Activated T-cell treated with anti-CD3 and anti-CD28 coated beads for 1 hour (primary cell): ENCODE results near the gene IL1F10.

Experiments used
- DNase-seq: peaks from one replicate; pipeline ENCODE4 v3.0.0-alpha.2; 2020; ENCODE audit warnings: low read depth

The IL1F10 gene

GRCh38 chr2:113112871-113113270, 45.1 kb downstream of the IL1F10 start:
- DNase-seq, result no peak

- DNase-seq, result no peak
These were observed 46.0 kb downstream of the IL1F10 start for GRCh38 chr2:113113807-113114206.

- DNase-seq, result no peak
These were observed 46.6 kb downstream of the IL1F10 start for GRCh38 chr2:113114224-113114945.

GRCh38 chr2:113114996-113115395, 47.2 kb downstream of the IL1F10 start:
- DNase-seq, result no peak

- DNase-seq, result no peak
These were observed 48.6 kb downstream of the IL1F10 start for GRCh38 chr2:113116100-113116958.

- DNase-seq, result no peak
These were observed 49.9 kb downstream of the IL1F10 start for GRCh38 chr2:113117541-113118262.

GRCh38 chr2:113118263-113118657, 50.5 kb downstream of the IL1F10 start:
- DNase-seq, result no peak

- DNase-seq, result no peak
These were observed 51.3 kb downstream of the IL1F10 start for GRCh38 chr2:113119111-113119510.

- no peak for DNase-seq
These were observed 53.1 kb downstream of the IL1F10 start for GRCh38 chr2:113120861-113121260.

- DNase-seq, result no peak
These were observed 54.6 kb downstream of the IL1F10 start for GRCh38 chr2:113122364-113122763.

- no peak for DNase-seq
These were observed 56.0 kb downstream of the IL1F10 start for GRCh38 chr2:113123726-113124125.

GRCh38 chr2:113124181-113124961, 56.6 kb downstream of the IL1F10 start:
- DNase-seq, result no peak
